ENCODE measurements around the gene ACCSL. TPM values are rescaled to one million over a fixed set of nuclear protein-coding genes. Genes with fewer than 3 reads are reported as not detected.
A peak's percentile ranks its signal among the peaks of the same experiment; 100 is the strongest.

ACCSL gene
- total RNA-seq, 2 experiments from 2014 or later = not detected

DNA sequence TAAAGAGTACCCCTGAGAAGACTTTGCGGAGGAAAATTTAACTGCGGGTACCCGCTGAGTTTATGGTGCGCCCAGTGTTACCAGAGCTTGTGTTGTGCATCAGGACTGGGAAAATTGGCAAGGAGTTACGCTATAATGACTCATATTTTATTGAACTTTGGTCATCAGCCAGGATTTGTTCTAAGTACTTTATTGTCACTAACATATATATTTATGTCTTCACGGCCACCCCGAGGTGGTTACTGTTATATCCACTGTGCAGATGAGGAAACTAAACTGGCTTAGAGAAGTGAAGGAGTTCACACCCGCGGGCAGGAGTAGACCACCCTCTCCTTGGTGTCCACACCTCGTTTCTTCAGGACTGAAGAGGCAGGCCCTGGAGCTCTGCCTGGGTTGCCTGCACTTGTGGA, 19.0 kb downstream of the ACCSL start:
- no peak for ATAC-seq
- DNase-seq = no peak
- Mint-ChIP-seq H3K36me3 (ENCODE audit: low read depth) (peaks cover 4% of the 10 kb centered on the region), H3K9me3 (ENCODE audit: low read depth) (no peaks in the 10 kb centered on the region), H3K27me3 (no peaks in the 10 kb centered on the region), H3K4me1 (peaks cover 22% of the 10 kb centered on the region), H3K4me3 (peak overlapping the region; percentile 79), H3K27ac (peak overlapping the region; percentile 90)
- POLR2A ChIA-PET = no interaction called here
- intact Hi-C loops (cut with DNase I, micrococcal nuclease) = loop anchor here (1.0 to 5.0 kb wide), 6 partner anchors 28 to 708 kb away; partner anchors contain the start of genes ALKBH3 (in 2 of the 2), EXT2 (in 1 of the 2) and TTC17 (in 1 of the 2)
- CTCF ChIA-PET = interaction anchor here (0.6 to 9.6 kb wide), 7 partner anchors 15 to 220 kb away, joined by 3 to 74 read pairs (median 3); partner anchors contain the start of gene EXT2

DNA sequence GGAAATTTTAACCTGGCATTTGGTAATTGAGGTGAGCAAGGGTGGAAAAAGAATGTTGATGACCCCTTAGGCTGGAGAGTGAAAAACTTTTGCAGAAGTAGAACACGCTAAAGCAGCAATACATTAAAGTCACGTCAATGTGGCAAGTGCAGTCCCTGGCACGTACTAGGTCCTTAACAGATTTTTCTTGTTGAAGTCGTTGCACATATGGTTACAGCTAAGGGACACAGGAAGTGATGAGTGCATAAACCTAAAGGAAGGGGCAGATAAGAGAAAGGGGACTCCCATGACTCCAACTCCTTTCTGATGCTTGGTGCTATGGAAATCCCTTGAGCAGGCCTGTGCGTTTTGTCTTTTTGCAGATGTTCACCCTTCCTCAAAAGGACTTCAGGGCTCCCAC, 19.5 kb downstream of the ACCSL start:
- Mint-ChIP-seq H3K27ac (no peak overlapping the region), H3K36me3 (ENCODE audit: low read depth) (peaks cover 4% of the 10 kb centered on the region), H3K4me1 (peaks cover 22% of the 10 kb centered on the region), H3K4me3 (peak overlapping the region; percentile 79), H3K9me3 (ENCODE audit: low read depth) (no peaks in the 10 kb centered on the region), H3K27me3 (no peaks in the 10 kb centered on the region)
- DNase-seq (no peak), ATAC-seq (no peak)
- ChIA-PET POLR2A (no interaction called here), CTCF (interaction anchor here (0.7 to 9.6 kb wide), 6 partner anchors 12 to 200 kb away, joined by 3 to 74 read pairs (median 4); partner anchors contain the start of gene EXT2)
- intact Hi-C loops (cut with DNase I, micrococcal nuclease) = loop anchor here (2.0 to 5.0 kb wide), 4 partner anchors 28 to 708 kb away; partner anchors contain the start of genes ALKBH3 (in 1 of the 2), EXT2 (in 1 of the 2) and TTC17 (in 1 of the 2)

DNA sequence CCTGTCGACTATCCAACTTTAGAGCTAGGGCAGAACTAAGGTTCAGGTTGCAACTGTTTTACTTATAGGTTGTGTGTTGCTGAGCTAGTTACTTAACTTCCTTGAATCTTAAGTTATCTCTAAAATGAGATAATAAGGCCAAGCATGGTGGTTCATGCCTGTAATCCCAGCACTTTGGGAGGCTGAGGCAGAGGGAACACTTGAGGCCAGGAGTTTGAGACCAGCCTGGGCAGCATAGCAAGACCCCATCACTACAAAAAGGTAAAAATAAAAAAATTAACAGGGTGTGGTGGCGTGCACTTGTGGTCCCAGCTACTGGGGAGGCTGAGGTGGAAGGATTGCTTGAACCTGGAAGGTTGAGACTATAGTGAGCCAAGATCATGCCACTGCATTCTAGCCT, 20.4 kb downstream of the ACCSL start:
- Mint-ChIP-seq H3K4me3 (no peak overlapping the region), H3K9me3 (ENCODE audit: low read depth) (no peaks in the 10 kb centered on the region), H3K27ac (no peak overlapping the region), H3K4me1 (peaks cover 22% of the 10 kb centered on the region), H3K27me3 (no peaks in the 10 kb centered on the region), H3K36me3 (ENCODE audit: low read depth) (peaks cover 4% of the 10 kb centered on the region)
- DNase-seq (no peak), ATAC-seq (no peak)
- intact Hi-C loops (cut with DNase I, micrococcal nuclease) = loop anchor here (5.0 kb wide), 2 partner anchors 186 to 426 kb away; partner anchors contain the start of gene ALKBH3 (in 1 of the 2)
- CTCF ChIA-PET = interaction anchor here (0.7 to 9.6 kb wide), 4 partner anchors 13 to 492 kb away, joined by 3 to 74 read pairs (median 6); partner anchors contain the start of gene EXT2
- POLR2A ChIA-PET = no interaction called here

DNA sequence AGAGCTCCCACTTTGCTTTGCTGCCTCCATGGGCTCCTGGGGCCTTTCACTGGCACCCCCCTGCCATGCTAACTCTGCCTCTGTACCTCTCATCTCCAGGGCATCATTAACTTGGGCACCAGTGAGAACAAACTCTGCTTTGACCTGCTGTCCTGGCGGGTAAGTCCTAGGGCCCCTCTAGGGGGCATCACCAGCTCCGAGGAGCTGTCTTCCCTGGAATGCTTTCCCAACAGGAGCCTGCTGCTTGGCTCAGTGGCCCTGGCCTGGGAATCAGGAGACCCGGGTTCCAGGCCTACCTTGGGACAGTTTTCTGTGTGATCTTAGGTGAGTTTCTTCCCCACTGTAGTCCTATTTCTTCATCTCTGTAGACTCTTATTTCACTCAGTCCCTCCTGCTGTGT, 23.4 kb downstream of the ACCSL start:
- Mint-ChIP-seq H3K4me1 (peaks cover 11% of the 10 kb centered on the region), H3K27ac (no peak overlapping the region)

DNA sequence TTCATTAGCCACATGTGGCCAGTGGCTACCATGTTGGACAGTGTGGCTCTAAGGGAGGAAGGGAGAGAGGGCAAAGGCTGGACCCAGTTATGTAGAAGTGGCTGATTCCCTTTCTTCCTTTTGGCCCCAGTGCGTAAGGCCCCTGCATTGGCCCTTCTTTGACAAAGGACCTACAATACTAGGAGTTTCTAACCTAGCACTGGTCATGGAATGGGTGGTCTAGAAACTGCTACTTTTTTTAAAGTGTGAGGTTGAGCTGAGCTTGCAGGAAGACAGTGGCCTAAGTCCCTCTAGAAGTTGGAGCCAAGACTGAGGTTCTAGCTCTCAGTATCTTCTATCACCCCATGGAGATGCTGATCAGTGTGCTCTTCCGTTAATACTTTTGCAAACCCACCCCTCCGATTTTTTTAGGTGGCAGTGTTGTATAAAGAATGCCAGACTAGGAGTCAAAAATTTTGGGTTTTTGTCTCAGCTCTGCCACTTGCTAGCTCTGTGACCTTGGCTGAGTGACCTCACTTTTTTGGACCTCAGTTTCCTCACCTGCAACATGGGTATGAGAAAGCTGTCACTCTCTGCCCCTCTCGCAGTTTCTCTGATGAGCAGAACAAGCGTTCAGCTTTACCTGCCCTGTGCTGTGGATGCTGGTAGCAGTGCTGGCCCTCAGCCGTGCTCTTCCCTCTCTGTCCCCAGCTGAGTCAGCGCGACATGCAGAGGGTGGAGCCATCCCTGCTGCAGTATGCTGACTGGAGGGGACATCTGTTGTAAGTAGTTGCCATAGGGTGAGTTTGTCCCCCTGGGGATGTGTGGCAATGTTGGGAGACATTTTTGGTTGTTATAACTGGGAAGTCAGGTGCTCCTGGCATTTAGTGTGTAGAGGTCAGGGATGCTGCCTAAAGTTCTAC, 25.2 kb downstream of the ACCSL start:
- DNase-seq = no peak
- Mint-ChIP-seq H3K4me3 (no peak overlapping the region), H3K9me3 (ENCODE audit: low read depth) (no peaks in the 10 kb centered on the region), H3K36me3 (ENCODE audit: low read depth) (peaks cover 4% of the 10 kb centered on the region), H3K27me3 (no peaks in the 10 kb centered on the region), H3K4me1 (no peaks in the 10 kb centered on the region), H3K27ac (no peak overlapping the region)
- POLR2A ChIA-PET = no interaction called here
- CTCF ChIA-PET = interaction anchor here (0.7 to 9.6 kb wide), 3 partner anchors 10 to 192 kb away, joined by 3 to 74 read pairs (median 3); partner anchors contain the start of genes ALKBH3 and EXT2
- intact Hi-C loops (cut with DNase I, micrococcal nuclease) = no loop called here
- ATAC-seq = no peak

More for the DNA sequence above, 23.4 kb downstream of the ACCSL start:
- no peak overlapping the region for H3K4me3 Mint-ChIP-seq
- CTCF ChIA-PET = interaction anchor here (0.9 to 9.6 kb wide), 5 partner anchors 13 to 187 kb away, joined by 3 to 74 read pairs (median 5); partner anchors contain the start of gene EXT2
- no peaks in the 10 kb centered on the region for H3K27me3 Mint-ChIP-seq
- DNase-seq (no peak), ATAC-seq (no peak)
- POLR2A ChIA-PET = no interaction called here
- H3K9me3 Mint-ChIP-seq (ENCODE audit: low read depth) = no peaks in the 10 kb centered on the region
- peaks cover 4% of the 10 kb centered on the region for H3K36me3 Mint-ChIP-seq (ENCODE audit: low read depth)
- intact Hi-C loops (cut with DNase I, micrococcal nuclease) = no loop called here

DNA sequence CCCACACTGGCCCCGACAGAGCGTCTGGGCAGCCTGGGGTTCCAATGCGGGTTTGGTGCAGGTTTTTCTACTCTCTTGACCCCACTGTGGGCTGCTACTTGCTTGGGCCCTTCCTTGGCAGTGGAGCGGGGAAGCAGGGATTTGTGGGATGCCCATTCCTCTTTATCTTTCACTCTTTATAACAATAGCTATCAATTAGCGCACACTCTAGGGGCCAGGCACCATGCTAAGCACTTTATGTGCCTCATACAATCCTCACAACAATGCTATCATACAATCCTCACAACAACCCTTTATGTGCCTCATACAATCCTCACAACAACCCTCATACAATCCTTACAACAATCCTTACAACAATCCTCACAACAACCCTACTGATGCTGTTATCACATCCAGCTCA, 31.0 kb downstream of the ACCSL start:
- ATAC-seq (no peak), DNase-seq (no peak)
- Mint-ChIP-seq H3K27me3 (no peaks in the 10 kb centered on the region), H3K9me3 (ENCODE audit: low read depth) (no peaks in the 10 kb centered on the region), H3K27ac (no peak overlapping the region), H3K4me3 (no peak overlapping the region), H3K4me1 (no peaks in the 10 kb centered on the region), H3K36me3 (ENCODE audit: low read depth) (peaks cover under 1% of the 10 kb centered on the region)
- ChIA-PET CTCF (interaction anchor here (1.4 kb wide), 1 partner anchor 24 kb away, joined by 3 read pairs; no protein-coding TSS in a partner anchor), POLR2A (no interaction called here)
- intact Hi-C loops (cut with DNase I, micrococcal nuclease) = no loop called here

DNA sequence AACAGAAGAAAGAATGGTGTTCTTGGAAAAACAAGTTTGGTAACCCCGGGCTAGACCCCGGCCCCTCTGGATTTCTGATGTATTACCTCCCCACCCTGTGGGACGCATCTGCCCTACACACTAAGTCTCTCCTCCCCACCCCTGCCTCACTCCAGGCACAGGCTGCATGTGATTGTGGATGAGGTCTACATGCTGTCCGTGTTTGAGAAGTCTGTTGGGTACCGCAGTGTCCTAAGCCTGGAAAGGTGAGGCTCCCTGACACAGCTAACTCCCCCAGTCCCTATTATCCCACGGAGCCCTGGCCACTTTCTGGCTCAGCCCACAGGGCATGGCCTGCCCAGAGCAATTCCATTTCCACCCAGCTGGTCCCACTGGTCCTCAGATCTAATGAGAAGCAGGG, 31.6 kb downstream of the ACCSL start:
- ATAC-seq (no peak), DNase-seq (no peak)
- CTCF ChIA-PET = no interaction called here
- H3K4me1 Mint-ChIP-seq = no peaks in the 10 kb centered on the region
- no peaks in the 10 kb centered on the region for H3K27me3 Mint-ChIP-seq
- H3K36me3 Mint-ChIP-seq (ENCODE audit: low read depth) = peaks cover 6% of the 10 kb centered on the region
- H3K4me3 Mint-ChIP-seq = no peak overlapping the region
- no peaks in the 10 kb centered on the region for H3K9me3 Mint-ChIP-seq (ENCODE audit: low read depth)
- POLR2A ChIA-PET = no interaction called here
- no peak overlapping the region for H3K27ac Mint-ChIP-seq
- intact Hi-C loops (cut with DNase I, micrococcal nuclease) = no loop called here

DNA sequence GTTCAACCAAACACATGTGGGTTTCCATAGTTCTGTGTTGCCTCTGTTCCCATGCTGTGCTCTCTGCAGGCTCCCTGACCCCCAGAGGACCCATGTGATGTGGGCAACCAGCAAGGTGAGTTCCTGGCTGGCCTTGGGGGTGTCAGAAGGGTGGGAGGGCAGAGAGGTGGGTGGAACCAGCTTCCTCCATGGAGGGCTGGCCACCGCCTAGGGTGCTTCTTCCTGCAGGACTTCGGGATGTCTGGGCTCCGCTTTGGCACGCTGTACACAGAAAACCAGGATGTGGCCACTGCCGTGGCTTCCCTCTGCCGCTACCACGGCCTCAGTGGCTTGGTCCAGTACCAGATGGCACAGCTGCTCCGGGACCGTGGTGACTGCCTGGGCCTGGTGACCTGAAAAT, 33.2 kb downstream of the ACCSL start:
- Mint-ChIP-seq H3K4me3 (no peak overlapping the region), H3K4me1 (no peaks in the 10 kb centered on the region), H3K27ac (no peak overlapping the region), H3K36me3 (ENCODE audit: low read depth) (peaks cover 11% of the 10 kb centered on the region), H3K9me3 (ENCODE audit: low read depth) (peaks cover 5% of the 10 kb centered on the region), H3K27me3 (no peaks in the 10 kb centered on the region)
- ATAC-seq = no peak
- intact Hi-C loops (cut with DNase I, micrococcal nuclease) = no loop called here
- no peak for DNase-seq
- CTCF ChIA-PET = interaction anchor here (0.6 to 1.0 kb wide), 2 partner anchors 14 to 15 kb away, joined by 3 read pairs; partner anchors contain the start of genes ACCS and EXT2
- POLR2A ChIA-PET = no interaction called here

DNA sequence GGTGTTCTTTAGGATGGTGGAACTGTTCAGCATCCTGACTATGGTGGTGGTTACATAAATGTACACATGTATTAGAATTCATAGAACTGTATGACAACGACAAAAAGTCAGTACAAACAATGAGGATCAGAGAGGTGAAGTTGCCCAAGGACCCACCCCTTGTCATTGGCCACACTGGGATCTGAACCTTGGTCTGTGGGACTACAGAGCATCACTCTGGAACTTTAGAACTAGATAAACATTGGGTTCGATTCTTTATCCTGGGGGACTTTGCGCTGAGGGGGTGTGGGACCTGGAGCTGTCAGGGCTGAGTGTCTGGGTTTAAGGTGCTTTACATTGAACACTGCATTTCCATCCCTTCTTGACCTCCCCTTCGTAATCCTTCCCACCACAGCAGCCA, 34.9 kb downstream of the ACCSL start:
- Mint-ChIP-seq H3K36me3 (ENCODE audit: low read depth) (peaks cover 11% of the 10 kb centered on the region), H3K4me3 (no peak overlapping the region)

DNA sequence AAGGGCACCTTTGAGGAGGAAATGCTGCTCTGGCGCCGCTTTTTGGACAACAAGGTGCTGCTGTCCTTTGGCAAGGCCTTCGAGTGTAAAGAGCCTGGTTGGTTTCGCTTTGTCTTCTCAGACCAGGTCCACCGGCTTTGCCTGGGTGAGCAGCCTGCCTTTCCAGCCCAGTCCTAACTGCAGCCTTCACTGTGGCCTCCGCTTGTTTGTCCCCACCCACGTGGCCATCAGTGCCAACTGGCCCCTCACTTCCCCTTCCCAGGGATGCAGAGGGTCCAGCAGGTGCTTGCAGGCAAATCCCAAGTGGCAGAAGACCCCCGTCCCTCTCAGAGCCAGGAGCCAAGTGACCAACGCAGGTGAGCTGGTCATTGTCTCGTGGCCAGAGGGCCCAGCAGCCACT, 35.7 kb downstream of the ACCSL start:
- Mint-ChIP-seq H3K27me3 (no peaks in the 10 kb centered on the region), H3K27ac (no peak overlapping the region), H3K9me3 (ENCODE audit: low read depth) (peaks cover 5% of the 10 kb centered on the region), H3K4me1 (no peaks in the 10 kb centered on the region), H3K36me3 (ENCODE audit: low read depth) (peaks cover 11% of the 10 kb centered on the region), H3K4me3 (no peak overlapping the region)
- ATAC-seq (no peak), DNase-seq (no peak)
- ChIA-PET POLR2A (no interaction called here), CTCF (interaction anchor here (2.0 to 3.7 kb wide), 2 partner anchors 11 to 13 kb away, joined by 6 to 22 read pairs; partner anchors contain the start of gene EXT2)
- intact Hi-C loops (cut with DNase I, micrococcal nuclease) = no loop called here

More for the DNA sequence above, 34.9 kb downstream of the ACCSL start:
- DNase-seq (no peak), ATAC-seq (no peak)
- Mint-ChIP-seq H3K9me3 (ENCODE audit: low read depth) (peaks cover 5% of the 10 kb centered on the region), H3K4me1 (no peaks in the 10 kb centered on the region), H3K27ac (no peak overlapping the region), H3K27me3 (no peaks in the 10 kb centered on the region)
- CTCF ChIA-PET = interaction anchor here (2.0 kb wide), 1 partner anchor 12 kb away, joined by 6 read pairs; no protein-coding TSS in a partner anchor
- POLR2A ChIA-PET = no interaction called here
- intact Hi-C loops (cut with DNase I, micrococcal nuclease) = no loop called here

DNA sequence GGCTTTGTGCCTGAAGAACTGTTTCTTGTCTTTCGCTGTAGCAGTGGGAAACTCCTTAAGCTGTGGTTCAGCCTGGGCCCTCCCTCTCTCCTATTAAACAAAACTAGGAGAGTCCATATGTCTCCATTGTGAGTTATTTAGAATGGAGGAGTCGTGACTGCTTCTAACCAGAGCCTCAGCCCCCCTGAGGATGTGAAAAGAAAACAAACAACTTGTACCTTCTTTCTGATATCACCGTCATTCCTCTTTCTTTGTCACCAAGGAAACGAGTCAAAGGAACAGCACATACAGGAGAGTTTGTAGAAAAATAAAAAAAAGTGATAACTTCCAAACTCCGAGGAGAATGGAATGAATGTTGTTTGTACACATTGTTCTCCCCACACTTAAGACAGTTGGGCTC, 36.1 kb downstream of the ACCSL start:
- Mint-ChIP-seq H3K27ac (no peak overlapping the region), H3K9me3 (ENCODE audit: low read depth) (peaks cover 5% of the 10 kb centered on the region), H3K36me3 (ENCODE audit: low read depth) (peaks cover 11% of the 10 kb centered on the region), H3K4me3 (no peak overlapping the region), H3K27me3 (no peaks in the 10 kb centered on the region), H3K4me1 (no peaks in the 10 kb centered on the region)
- CTCF ChIA-PET = interaction anchor here (0.7 to 3.7 kb wide), 3 partner anchors 11 to 113 kb away, joined by 3 to 22 read pairs (median 6); partner anchors contain the start of gene EXT2
- POLR2A ChIA-PET = no interaction called here
- intact Hi-C loops (cut with DNase I, micrococcal nuclease) = no loop called here
- no peak for ATAC-seq
- no peak for DNase-seq

Measured in activated CD4-positive, alpha-beta T cell treated with anti-CD3 and anti-CD28 coated beads for 36 hours (primary cell).